ENCODE results near the gene TSPAN9.

TSPAN9 gene

GRCh38 chr12:3076730-3077571, at the start of gene TSPAN9:
TSPAN9 (plus strand) TSS chr12:3077379; CDS start chr12:3201194, 123,815 bp downstream.
- Histone ChIP-seq H3K9ac (ENCODE audit: low read length) (peak within 1 kb of the TSS; percentile 70; the same call in 1 of the 2 replicates), H3K9me2 (ENCODE audit: low read depth, low read length) (no peaks in the 10 kb centered on the region), H3K4me3 (ENCODE audit: low read depth, low read length, poor library complexity, severe bottlenecking) (peak within 1 kb of the TSS; percentile 75), H3K27ac (ENCODE audit: low read depth, low read length, poor library complexity, severe bottlenecking) (no peak within 1 kb of the TSS), H3K36me3 (ENCODE audit: insufficient read depth, low read length) (no peaks in the 10 kb centered on the region), H3F3A (ENCODE audit: insufficient read depth, low read length) (no peaks in the 10 kb centered on the region), H3K79me2 (ENCODE audit: insufficient read depth, low read length) (no peaks in the 10 kb centered on the region), H3K27me3 (ENCODE audit: insufficient read depth, low read length) (no peaks in the 10 kb centered on the region), H4K20me1 (ENCODE audit: insufficient read depth, low read length) (no peaks in the 10 kb centered on the region), H3K9me3 (ENCODE audit: low read length) (no peaks in the 10 kb centered on the region), H3K4me1 (ENCODE audit: insufficient read depth, low read length, severe bottlenecking) (peaks cover 11% of the 10 kb centered on the region), H3K4me2 (ENCODE audit: low read length) (peak within 1 kb of the TSS; percentile 90), H2AFZ (ENCODE audit: low read length) (no peak within 1 kb of the TSS)
- TF ChIP-seq CTCF (IDR thresholded peaks at IDR 0.05; ENCODE audit: low read length) (no peak), EZH2 (IDR thresholded peaks at IDR 0.05; ENCODE audit: borderline replicate concordance, low read length) (no peak)

GRCh38 chr12:3028108-3028507, 49.1 kb upstream of the TSPAN9 start:
- Histone ChIP-seq H3K27ac (ENCODE audit: low read depth, low read length, poor library complexity, severe bottlenecking) (no peak overlapping the region), H2AFZ (ENCODE audit: low read length) (no peak overlapping the region), H4K20me1 (ENCODE audit: insufficient read depth, low read length) (no peaks in the 10 kb centered on the region), H3F3A (ENCODE audit: insufficient read depth, low read length) (no peaks in the 10 kb centered on the region), H3K9me2 (ENCODE audit: low read depth, low read length) (no peaks in the 10 kb centered on the region), H3K4me2 (ENCODE audit: low read length) (no peak overlapping the region), H3K36me3 (ENCODE audit: insufficient read depth, low read length) (no peaks in the 10 kb centered on the region), H3K9me3 (ENCODE audit: low read length) (no peaks in the 10 kb centered on the region), H3K9ac (ENCODE audit: low read length) (no peak overlapping the region), H3K79me2 (ENCODE audit: insufficient read depth, low read length) (no peaks in the 10 kb centered on the region), H3K4me1 (ENCODE audit: insufficient read depth, low read length, severe bottlenecking) (no peaks in the 10 kb centered on the region), H3K27me3 (ENCODE audit: insufficient read depth, low read length) (no peaks in the 10 kb centered on the region), H3K4me3 (ENCODE audit: low read depth, low read length, poor library complexity, severe bottlenecking) (no peak overlapping the region)
- TF ChIP-seq CTCF (IDR thresholded peaks at IDR 0.05; ENCODE audit: low read length): no peak
- TF ChIP-seq EZH2 (IDR thresholded peaks at IDR 0.05; ENCODE audit: borderline replicate concordance, low read length): no peak

- Histone ChIP-seq H3K36me3 (ENCODE audit: insufficient read depth, low read length) (no peaks in the 10 kb centered on the region), H3K9ac (ENCODE audit: low read length) (no peak overlapping the region), H3K9me3 (ENCODE audit: low read length) (no peaks in the 10 kb centered on the region), H2AFZ (ENCODE audit: low read length) (no peak overlapping the region), H3K4me2 (ENCODE audit: low read length) (no peak overlapping the region), H3K4me1 (ENCODE audit: insufficient read depth, low read length, severe bottlenecking) (no peaks in the 10 kb centered on the region), H3F3A (ENCODE audit: insufficient read depth, low read length) (no peaks in the 10 kb centered on the region), H4K20me1 (ENCODE audit: insufficient read depth, low read length) (no peaks in the 10 kb centered on the region), H3K27ac (ENCODE audit: low read depth, low read length, poor library complexity, severe bottlenecking) (no peak overlapping the region), H3K4me3 (ENCODE audit: low read depth, low read length, poor library complexity, severe bottlenecking) (no peak overlapping the region), H3K27me3 (ENCODE audit: insufficient read depth, low read length) (no peaks in the 10 kb centered on the region), H3K79me2 (ENCODE audit: insufficient read depth, low read length) (no peaks in the 10 kb centered on the region), H3K9me2 (ENCODE audit: low read depth, low read length) (no peaks in the 10 kb centered on the region)
- TF ChIP-seq CTCF (IDR thresholded peaks at IDR 0.05; ENCODE audit: low read length) (no peak), EZH2 (IDR thresholded peaks at IDR 0.05; ENCODE audit: borderline replicate concordance, low read length) (no peak)
These were observed 46.3 kb upstream of the TSPAN9 start for GRCh38 chr12:3030821-3031429.

Measured in OCI-LY1 (cell line).